H1 (cell line): ENCODE data around the gene ZW10. TPM values are rescaled to one million over a fixed set of nuclear protein-coding genes. Genes with fewer than 3 reads are reported as not detected.

Experiments used
- CTCF ChIA-PET: fragments of 300-600 bp; sonication (Branson Sonifier 250); formaldehyde crosslinking; loops from one replicate; lab custom pipeline; 2021; ENCODE audit not compliant: partially characterized antibody; lab: Charles Lee
- POLR2A ChIA-PET: fragments of 300-600 bp; sonication (Branson Sonifier 250); formaldehyde crosslinking; loops from one replicate; lab custom pipeline; 2021; ENCODE audit warnings: inconsistent platforms; ENCODE audit not compliant: partially characterized antibody; lab: Charles Lee
- DNase-seq, 2 experiments: peaks; one replicate each; pipeline versions ENCODE4 v3.0.0 to v3.0.0-alpha.2; 2010 to 2022; ENCODE audit warnings: low spot score in 2 of 2, low read depth in 1 of 2, mixed read lengths in 1 of 2
- FAIRE-seq: peaks from 2 replicates; lab custom pipeline; 2011; peaks lifted over from hg19 to GRCh38; lab: Jason Lieb, UNC
- H2AFZ ChIP-seq: 2 replicates; pipeline ENCODE4 v1.8.1; 2012; ENCODE audit warnings: low read length, inconsistent platforms
- H2AK5ac ChIP-seq: 2 replicates; pipeline ENCODE4 v1.6.1; 2013; ENCODE audit warnings: low read depth, low read length
- H2BK120ac ChIP-seq: replicated peaks from 2 replicates; pipeline ENCODE3; 2013; ENCODE audit warnings: low read depth, low read length, inconsistent platforms
- H2BK12ac ChIP-seq: 2 replicates; pipeline ENCODE4 v1.6.1; 2013; ENCODE audit warnings: low read depth, low read length
- H2BK15ac ChIP-seq: 2 replicates; pipeline ENCODE4 v1.6.1; 2013; ENCODE audit warnings: low read length
- H2BK20ac ChIP-seq: 2 replicates; pipeline ENCODE4 v1.6.1; 2013; ENCODE audit warnings: low read length
- H2BK5ac ChIP-seq: 2 replicates; pipeline ENCODE4 v1.6.1; 2013; ENCODE audit warnings: low read depth, low read length
- H3K14ac ChIP-seq: 2 replicates; pipeline ENCODE4 v1.6.1; 2013; ENCODE audit warnings: inconsistent platforms; ENCODE audit not compliant: insufficient read length
- H3K18ac ChIP-seq: 2 replicates; pipeline ENCODE4 v1.6.1; 2013; ENCODE audit warnings: low read length; ENCODE audit errors: extremely low read depth
- H3K23ac ChIP-seq: 2 replicates; pipeline ENCODE4 v1.6.1; 2013; ENCODE audit warnings: inconsistent platforms; ENCODE audit not compliant: insufficient read length
- H3K23me2 ChIP-seq: 2 replicates; pipeline ENCODE4 v1.6.1; 2013; ENCODE audit warnings: low read depth, low read length
- H3K27ac ChIP-seq: 2 replicates; pipeline ENCODE4 v1.6.1; 2011; ENCODE audit warnings: low read depth, low read length, inconsistent platforms
- H3K27me3 ChIP-seq, 4 experiments: replicated peaks in 1 of 4; 1 replicate in 1 of 4; 2 replicates in 3 of 4; pipeline versions ENCODE4 v1.6.1 to v1.8.1; 2011 to 2013; ENCODE audit warnings: low read length in 3 of 4, mild to moderate bottlenecking in 3 of 4, inconsistent platforms in 2 of 4, mixed read lengths in 2 of 4, moderate library complexity in 1 of 4; ENCODE audit not compliant: control insufficient read depth in 3 of 4, insufficient read depth in 3 of 4; ENCODE audit errors: extremely low read depth in 1 of 4
- H3K36me3 ChIP-seq, 4 experiments: 2 replicates each; pipeline versions ENCODE4 v1.6.1 to v1.8.1; 2011 to 2013; ENCODE audit warnings: mild to moderate bottlenecking in 4 of 4, low read length in 3 of 4, moderate library complexity in 2 of 4, control low read depth in 1 of 4, inconsistent platforms in 1 of 4; ENCODE audit not compliant: insufficient read depth in 4 of 4, control insufficient read depth in 2 of 4
- H3K4ac ChIP-seq: replicated peaks from 2 replicates; pipeline ENCODE3; 2013; ENCODE audit warnings: low read length, low read depth, mixed read lengths, inconsistent platforms; ENCODE audit not compliant: insufficient read length
- H3K4me1 ChIP-seq, 4 experiments: replicated peaks in 1 of 4; 1 replicate in 1 of 4; 2 replicates in 3 of 4; pipeline versions ENCODE4 v1.6.1 to v1.8.1; 2011 to 2013; ENCODE audit warnings: low read length in 3 of 4, inconsistent platforms in 2 of 4, mixed read lengths in 1 of 4; ENCODE audit not compliant: insufficient read depth in 4 of 4, control insufficient read depth in 3 of 4
- H3K4me2 ChIP-seq, 2 experiments: 2 replicates each; pipeline versions ENCODE4 v1.6.1 to v1.8.1; 2011 to 2013; ENCODE audit warnings: low read depth in 2 of 2, low read length in 2 of 2, control low read depth in 1 of 2, inconsistent platforms in 1 of 2, mild to moderate bottlenecking in 1 of 2; ENCODE audit not compliant: insufficient read depth in 1 of 2
- H3K4me3 ChIP-seq, 4 experiments: fragments of 200-600, 300-600 bp in 1 of 4; sonication (generic), shearing (Covaris generic), sonication (Bioruptor Twin) in 1 of 4; 2 replicates each; pipeline versions ENCODE4 v1.5.1 to v1.8.1; 2011 to 2016; ENCODE audit warnings: low read length in 4 of 4, low read depth in 3 of 4, control low read depth in 2 of 4, inconsistent platforms in 2 of 4, mild to moderate bottlenecking in 2 of 4, mixed read lengths in 1 of 4, moderate library complexity in 1 of 4; ENCODE audit not compliant: insufficient read depth in 2 of 4; ENCODE audit errors: extremely low read depth in 1 of 4
- H3K56ac ChIP-seq: replicated peaks from 2 replicates; pipeline ENCODE3; 2013; ENCODE audit warnings: low read depth, mild to moderate bottlenecking, mixed read lengths, low read length, inconsistent platforms; ENCODE audit not compliant: insufficient read length
- H3K79me1 ChIP-seq: 2 replicates; pipeline ENCODE4 v1.6.1; 2013; ENCODE audit warnings: low read depth, low read length, control low read depth
- H3K79me2 ChIP-seq, 2 experiments: 2 replicates each; pipeline versions ENCODE4 v1.6.1 to v1.8.1; 2012 to 2013; ENCODE audit warnings: low read length in 2 of 2, mild to moderate bottlenecking in 2 of 2, inconsistent platforms in 1 of 2; ENCODE audit not compliant: insufficient read depth in 2 of 2, control insufficient read depth in 1 of 2
- H3K9ac ChIP-seq, 4 experiments: replicated peaks in 1 of 4; 1 replicate in 1 of 4; 2 replicates in 3 of 4; pipeline versions ENCODE4 v1.6.1 to v1.8.1; 2011 to 2013; ENCODE audit warnings: low read depth in 3 of 4, low read length in 3 of 4, control low read depth in 2 of 4, mild to moderate bottlenecking in 2 of 4, moderate library complexity in 2 of 4, inconsistent platforms in 1 of 4; ENCODE audit errors: extremely low read depth in 1 of 4
- H3K9me3 ChIP-seq, 2 experiments: 2 replicates each; pipeline versions ENCODE4 v1.6.1 to v1.8.1; 2012 to 2013; ENCODE audit warnings: mild to moderate bottlenecking in 2 of 2, moderate library complexity in 2 of 2, control low read depth in 1 of 2, inconsistent platforms in 1 of 2, low read depth in 1 of 2, low read length in 1 of 2, mixed read lengths in 1 of 2; ENCODE audit not compliant: insufficient read depth in 2 of 2
- H4K20me1 ChIP-seq, 2 experiments: replicated peaks in 1 of 2; 2 replicates each; pipeline versions ENCODE3 to v1.8.1; 2011 to 2013; ENCODE audit warnings: inconsistent platforms in 2 of 2, low read length in 2 of 2, mild to moderate bottlenecking in 1 of 2; ENCODE audit not compliant: insufficient read depth in 2 of 2, control insufficient read depth in 1 of 2
- H4K5ac ChIP-seq: 2 replicates; pipeline ENCODE4 v1.6.1; 2013; ENCODE audit warnings: low read length, low read depth, mixed read lengths, inconsistent platforms; ENCODE audit not compliant: insufficient read length
- H4K8ac ChIP-seq: 2 replicates; pipeline ENCODE4 v1.8.0; 2013; ENCODE audit warnings: mild to moderate bottlenecking, moderate library complexity, low read length, inconsistent platforms; ENCODE audit not compliant: insufficient read depth; ENCODE audit errors: extremely low read depth
- H4K91ac ChIP-seq: replicated peaks from 2 replicates; pipeline ENCODE3; 2013; ENCODE audit warnings: low read length, mixed read lengths, inconsistent platforms; ENCODE audit not compliant: insufficient read length
- CBX8 ChIP-seq: fragments of 300-800, 300-1000 bp; sonication (generic); IDR thresholded peaks from 2 replicates; pipeline ENCODE4 v1.7.1; 2016; ENCODE audit warnings: low read depth, low read length, borderline replicate concordance
- CHD1 ChIP-seq: IDR thresholded peaks from 2 replicates; pipeline ENCODE4 v1.6.1; 2012; ENCODE audit warnings: low read depth, low read length, improper control_type of control experiment
- KDM5A ChIP-seq: fragments of 200-600 bp; IDR thresholded peaks from 2 replicates; pipeline ENCODE4 v1.7.1; 2012; ENCODE audit warnings: mild to moderate bottlenecking, low read length, inconsistent platforms, mixed read lengths
- POLR2A ChIP-seq, 2 experiments: IDR thresholded peaks; 1 replicate in 1 of 2; 2 replicates in 1 of 2; pipeline ENCODE4 v1.6.1; 2011; ENCODE audit warnings: low read depth in 2 of 2, low read length in 2 of 2, mild to moderate bottlenecking in 2 of 2; ENCODE audit errors: control extremely low read depth in 1 of 2
- POU5F1 ChIP-seq: IDR thresholded peaks from 2 replicates; pipeline ENCODE4 v1.6.1; 2011; ENCODE audit warnings: low read depth, mild to moderate bottlenecking, low read length, moderate library complexity
- RBBP5 ChIP-seq: IDR thresholded peaks from 2 replicates; pipeline ENCODE4 v1.7.1; 2012; ENCODE audit warnings: low read depth, mild to moderate bottlenecking, inconsistent platforms, low read length, moderate library complexity, borderline replicate concordance
- SAP30 ChIP-seq: fragments of 300-600 bp; sonication (generic); IDR thresholded peaks from 2 replicates; pipeline ENCODE4 v1.7.1; 2012; ENCODE audit warnings: low read length, moderate library complexity, mild to moderate bottlenecking, inconsistent platforms; ENCODE audit not compliant: insufficient read depth, insufficient replicate concordance
- SIN3A ChIP-seq, 2 experiments: IDR thresholded peaks in 1 of 2; conservative IDR thresholded peaks in 1 of 2; 2 replicates each; pipeline ENCODE4 v1.6.1; 2011 to 2012; ENCODE audit warnings: low read length in 2 of 2, improper control_type of control experiment in 1 of 2, low read depth in 1 of 2, mild to moderate bottlenecking in 1 of 2
- SIRT6 ChIP-seq: IDR thresholded peaks from one replicate; pipeline ENCODE4 v1.7.1; 2012; ENCODE audit warnings: low read length, inconsistent platforms
- SUZ12 ChIP-seq: fragments of 200-600 bp; sonication (generic); IDR thresholded peaks from 2 replicates; pipeline ENCODE4 v1.6.1; 2012; ENCODE audit warnings: mild to moderate bottlenecking, inconsistent platforms, low read length, moderate library complexity, mixed read lengths
- ZNF274 ChIP-seq: IDR thresholded peaks from 2 replicates; pipeline ENCODE4 v1.7.0; 2012; ENCODE audit warnings: low read length, borderline replicate concordance; ENCODE audit errors: extremely low read depth
- WGBS, 2 experiments: shearing (Covaris generic) in 1 of 2; methylation state at CpG; one replicate each; pipeline versions ENCODE4 v1.1.6 to v1.1.7; 2013 to 2015; ENCODE audit warnings: low lambda C conversion rate in 2 of 2, mixed read lengths in 2 of 2, inconsistent platforms in 1 of 2, low coverage in 1 of 2, missing lambda C conversion rate in 1 of 2; ENCODE audit not compliant: insufficient replicate concordance in 2 of 2, insufficient coverage in 1 of 2, insufficient read length in 1 of 2; ENCODE audit errors: extremely low coverage in 1 of 2, missing lambda C conversion rate in 1 of 2; 5-methylcytosine and 5-hydroxymethylcytosine counted together
- polyA plus RNA-seq, 7 experiments: library from polyadenylated mRNA; depleted of rRNA in 3 of 7; stranded (reverse) in 5 of 7; unstranded in 2 of 7; fragments of >200 nt in 5 of 7; fragments of 200-250 nt in 2 of 7; gene quantifications; 1 replicate in 5 of 7; 2 replicates in 1 of 7; 4 replicates in 1 of 7; pipeline versions ENCODE4 v1.2.1 to v1.2.3, GENCODE V29; 2011 to 2013; ENCODE audit warnings: missing spikeins in 2 of 7, mixed read lengths in 2 of 7
- total RNA-seq: library from RNA; stranded (reverse); fragmentation: NEBNext Ultra II Directional; extraction: Animal tissue kit (Norgen Biotek cat#: 25700); gene quantifications from 2 replicates; pipeline ENCODE4 v1.2.1, GENCODE V29; 2021
- TF ChIP-seq, protein P1 (sequence below), 3 experiments: IDR thresholded peaks; 1 replicate in 2 of 3; 2 replicates in 1 of 3; pipeline versions ENCODE4 v1.5.1 to v1.6.1; 2011; ENCODE audit warnings: low read length in 3 of 3, mild to moderate bottlenecking in 3 of 3, inconsistent platforms in 2 of 3, low read depth in 1 of 3, moderate library complexity in 1 of 3; ENCODE audit not compliant: insufficient read depth in 1 of 3; ENCODE audit errors: control extremely low read depth in 1 of 3

Gene ZW10
- total and polyA plus RNA-seq, 2 of the 8 experiments (the other 6 are each of a cell fraction or from before 2014, with no cell fraction given), result 9.0 to 25.3 TPM

DNA sequence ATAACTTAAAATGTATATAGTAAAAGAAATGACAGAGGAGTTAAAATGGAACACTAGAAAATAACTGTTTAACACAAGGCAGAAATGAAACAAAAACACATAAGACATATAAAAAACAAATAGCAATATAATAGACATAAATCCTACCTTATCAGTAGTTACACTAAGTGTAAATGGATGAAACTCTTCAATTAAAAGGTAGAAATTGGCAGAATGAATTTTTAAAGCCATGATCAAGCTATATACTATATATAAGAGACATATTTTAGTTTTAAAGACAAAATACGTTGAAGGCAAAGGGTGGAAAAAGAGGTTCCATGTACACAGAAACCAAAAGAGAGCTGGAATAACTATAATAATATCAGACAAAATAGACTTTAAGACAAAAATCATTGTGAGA lies 62.5 kb downstream of the ZW10 start:
- no peaks in the 10 kb centered on the region for H3K79me2 ChIP-seq
- peaks cover 7% of the 10 kb centered on the region in 2 experiments; a peak in 3 of 4 replicates for H3K9me3 ChIP-seq
- FAIRE-seq (no peak), DNase-seq (no peak)
- no peak overlapping the region for H4K8ac ChIP-seq
- no peak overlapping the region for H3K23ac ChIP-seq
- H3K18ac ChIP-seq, result no peak overlapping the region
- no peaks in the 10 kb centered on the region for H4K20me1 ChIP-seq
- no peak overlapping the region for H3K4me3 ChIP-seq
- H3K4ac ChIP-seq, result no peak overlapping the region
- no peak overlapping the region for H3K14ac ChIP-seq
- H2BK5ac ChIP-seq, result no peak overlapping the region
- H3K4me2 ChIP-seq, result no peak overlapping the region
- H3K27ac ChIP-seq, result no peak overlapping the region
- H3K36me3 ChIP-seq, result peaks cover 0 to 4% (median 0%) of the 10 kb centered on the region in 4 experiments; a peak in 1 of 8 replicates
- 95% methylated on average over 1 of the region's 1 CpG; no CpG with 5 or more reads in 1 of the 2 experiments for WGBS, 2 experiments
- H2BK120ac ChIP-seq, result no peak overlapping the region
- no peaks in the 10 kb centered on the region for H3K23me2 ChIP-seq
- H3K9ac ChIP-seq, result no peak overlapping the region
- H2BK12ac ChIP-seq, result no peak overlapping the region
- ChIA-PET CTCF (interaction anchor here (3.8 kb wide), 1 partner anchor 19 kb away, joined by 12 read pairs; no protein-coding TSS in a partner anchor), POLR2A (no interaction called here)
- H3K27me3 ChIP-seq, result no peaks in the 10 kb centered on the region
- H4K91ac ChIP-seq, result no peak overlapping the region
- no peak overlapping the region for H2AFZ ChIP-seq
- no peak overlapping the region for H2BK15ac ChIP-seq
- H3K56ac ChIP-seq, result no peak overlapping the region
- H3K4me1 ChIP-seq, result peaks cover 0 to 5% (median 2%) of the 10 kb centered on the region in 4 experiments; a peak in 4 of 7 replicates
- no peak overlapping the region for H2BK20ac ChIP-seq
- H4K5ac ChIP-seq, result no peak overlapping the region
- H2AK5ac ChIP-seq, result no peak overlapping the region
- H3K79me1 ChIP-seq, result no peaks in the 10 kb centered on the region
- TF ChIP-seq ZNF274 (no peak), CHD1 (no peak), POU5F1 (no peak), CBX8 (no peak), POLR2A (IDR thresholded peaks at IDR 0.05; ENCODE audit: control extremely low read depth in 1 of 2, low read depth in 2 of 2, low read length in 2 of 2) (no peak), SUZ12 (no peak), SIRT6 (no peak), SIN3A (conservative IDR thresholded peaks at IDR 0.05 in 1 of 2, IDR thresholded peaks at IDR 0.05 in 1 of 2; ENCODE audit: low read depth in 1 of 2, low read length in 2 of 2) (no peak), KDM5A (no peak), SAP30 (no peak), RBBP5 (no peak)
- TF ChIP-seq, protein P1, sequence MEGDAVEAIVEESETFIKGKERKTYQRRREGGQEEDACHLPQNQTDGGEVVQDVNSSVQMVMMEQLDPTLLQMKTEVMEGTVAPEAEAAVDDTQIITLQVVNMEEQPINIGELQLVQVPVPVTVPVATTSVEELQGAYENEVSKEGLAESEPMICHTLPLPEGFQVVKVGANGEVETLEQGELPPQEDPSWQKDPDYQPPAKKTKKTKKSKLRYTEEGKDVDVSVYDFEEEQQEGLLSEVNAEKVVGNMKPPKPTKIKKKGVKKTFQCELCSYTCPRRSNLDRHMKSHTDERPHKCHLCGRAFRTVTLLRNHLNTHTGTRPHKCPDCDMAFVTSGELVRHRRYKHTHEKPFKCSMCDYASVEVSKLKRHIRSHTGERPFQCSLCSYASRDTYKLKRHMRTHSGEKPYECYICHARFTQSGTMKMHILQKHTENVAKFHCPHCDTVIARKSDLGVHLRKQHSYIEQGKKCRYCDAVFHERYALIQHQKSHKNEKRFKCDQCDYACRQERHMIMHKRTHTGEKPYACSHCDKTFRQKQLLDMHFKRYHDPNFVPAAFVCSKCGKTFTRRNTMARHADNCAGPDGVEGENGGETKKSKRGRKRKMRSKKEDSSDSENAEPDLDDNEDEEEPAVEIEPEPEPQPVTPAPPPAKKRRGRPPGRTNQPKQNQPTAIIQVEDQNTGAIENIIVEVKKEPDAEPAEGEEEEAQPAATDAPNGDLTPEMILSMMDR (IDR thresholded peaks at IDR 0.05; ENCODE audit: control extremely low read depth in 1 of 3, insufficient read depth in 1 of 3, low read depth in 1 of 3, low read length in 3 of 3), result no peak
